ENCODE measurements around the gene CAMKV. TPM values are rescaled to one million over a fixed set of nuclear protein-coding genes. Genes with fewer than 3 reads are reported as not detected.

Gene CAMKV
- total and polyA plus RNA-seq, 12 donors, result 0.27 to 1.5 (median 0.65) TPM; not detected in 4

- Histone ChIP-seq H3K27ac (no peak overlapping the region), H3K9me3 (replicated peaks in 1 of 3) (no peaks in the 10 kb centered on the region), H3K36me3 (replicated peaks in 1 of 2) (no peaks in the 10 kb centered on the region), H3K4me3 (peak overlapping the region in 1 of 4 donors; percentile 44), H3K4me1 (replicated peaks in 1 of 2) (peaks cover 7 to 12% of the 10 kb centered on the region in 2 donors), H3K27me3 (peaks cover 27% of the 10 kb centered on the region)
- TF ChIP-seq POLR2A (IDR thresholded peaks at IDR 0.05), result no peak
- no peak for TF ChIP-seq CTCF (IDR thresholded peaks at IDR 0.05)
- WGBS, 4 donors, result 5 to 24% (median 13%) methylated on average over 2 to 23 of the region's 23 CpGs
- DNase-seq, result no peak
- intact Hi-C loops (cut with DNase I), result no loop called here
Measured at GRCh38 chr3:49868862-49869466, 742 bp downstream of the CAMKV start.

GRCh38 chr3:49867871-49868321 is 1.8 kb downstream of the CAMKV start:
- DNase-seq, result peak in 1 of 7 donors; percentile 24
- H3K27ac ChIP-seq, result no peak overlapping the region
- WGBS, 4 donors, result 8 to 17% (median 14%) methylated on average over 3 to 7 of the region's 7 CpGs
- H3K9me3 ChIP-seq (replicated peaks in 1 of 3), result no peaks in the 10 kb centered on the region
- peaks cover 27% of the 10 kb centered on the region for H3K27me3 ChIP-seq
- TF ChIP-seq CTCF (IDR thresholded peaks at IDR 0.05), result no peak
- TF ChIP-seq POLR2A (IDR thresholded peaks at IDR 0.05), result no peak
- intact Hi-C loops (cut with DNase I), result no loop called here
- no peaks in the 10 kb centered on the region for H3K36me3 ChIP-seq (replicated peaks in 1 of 2)
- H3K4me3 ChIP-seq, result no peak overlapping the region
- peaks cover 7 to 12% of the 10 kb centered on the region in 2 donors for H3K4me1 ChIP-seq (replicated peaks in 1 of 2)

- H3K27ac ChIP-seq, result no peak overlapping the region
- no peak for DNase-seq
- intact Hi-C loops (cut with DNase I), result no loop called here
Measured at GRCh38 chr3:49867400-49867799, 2.3 kb downstream of the CAMKV start.

More at GRCh38 chr3:49867400-49867799, 2.3 kb downstream of the CAMKV start:
- H3K4me1 ChIP-seq (replicated peaks in 1 of 2), result peaks cover 7 to 12% of the 10 kb centered on the region in 2 donors
- H3K27me3 ChIP-seq, result peaks cover 27% of the 10 kb centered on the region
- H3K9me3 ChIP-seq (replicated peaks in 1 of 3), result no peaks in the 10 kb centered on the region
- no peak overlapping the region for H3K4me3 ChIP-seq
- no peaks in the 10 kb centered on the region for H3K36me3 ChIP-seq (replicated peaks in 1 of 2)
- WGBS, 4 donors, result 90 to 97% (median 96%) methylated on average over 1 of the region's 1 CpG; no CpG with 5 or more reads in 1 of the 4 donors
- TF ChIP-seq CTCF (IDR thresholded peaks at IDR 0.05), result no peak
- TF ChIP-seq POLR2A (IDR thresholded peaks at IDR 0.05), result no peak
